Neural progenitor cell (in vitro differentiated cells): Measurements from ENCODE around the gene VTCN1.

Source experiments
- EZH2phosphoT487 ChIP-seq: fragments of 200-600 bp; sonication (generic); IDR thresholded peaks from 2 replicates; pipeline ENCODE4 v1.6.1; 2017; ENCODE audit warnings: antibody characterized with exemption
- TF ChIP-seq, protein P1 (sequence below): fragments of 200-600 bp; sonication (generic); IDR thresholded peaks from 2 replicates; pipeline ENCODE4 v1.5.1; 2017; ENCODE audit warnings: antibody characterized with exemption, mild to moderate bottlenecking

DNA sequence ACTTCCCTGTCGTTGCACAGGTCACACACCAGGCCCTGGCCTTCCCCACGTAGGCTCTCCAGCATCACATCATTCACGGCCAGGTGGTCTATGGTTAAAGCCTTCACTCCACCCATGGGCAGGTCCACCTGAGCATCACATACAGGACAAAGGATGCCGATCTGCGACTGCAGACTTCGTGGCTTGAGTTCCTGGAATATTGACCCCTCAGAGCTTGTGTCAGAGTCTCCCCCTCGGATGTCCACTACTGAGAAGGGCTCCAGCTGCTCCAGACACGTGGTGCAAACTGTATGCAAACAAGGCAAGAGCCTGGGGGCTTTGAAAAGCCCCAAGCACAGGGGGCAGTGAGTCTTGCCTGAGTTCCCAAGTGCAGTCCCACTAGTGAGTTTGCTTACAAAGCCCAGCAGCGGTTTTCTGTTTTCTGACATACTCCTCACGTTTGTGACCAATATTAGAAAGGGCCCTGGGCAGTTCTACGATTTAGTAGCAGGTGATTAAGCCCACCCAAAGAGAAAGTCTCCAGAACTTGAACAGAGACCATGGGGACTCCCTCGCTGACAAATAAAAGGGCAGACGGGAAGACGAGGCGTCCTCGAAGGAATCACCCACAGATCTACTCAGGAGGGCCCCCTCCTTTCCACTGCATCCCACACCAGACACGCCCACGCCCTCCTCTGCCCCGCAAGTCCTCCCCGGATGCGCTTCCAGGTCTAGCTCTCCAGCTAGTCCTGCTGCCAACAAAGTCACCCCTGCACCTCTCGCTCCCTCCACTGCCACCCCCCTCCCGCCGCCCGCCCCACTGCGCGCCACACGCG is 89.7 kb downstream of the VTCN1 start:
- TF ChIP-seq, protein P1, sequence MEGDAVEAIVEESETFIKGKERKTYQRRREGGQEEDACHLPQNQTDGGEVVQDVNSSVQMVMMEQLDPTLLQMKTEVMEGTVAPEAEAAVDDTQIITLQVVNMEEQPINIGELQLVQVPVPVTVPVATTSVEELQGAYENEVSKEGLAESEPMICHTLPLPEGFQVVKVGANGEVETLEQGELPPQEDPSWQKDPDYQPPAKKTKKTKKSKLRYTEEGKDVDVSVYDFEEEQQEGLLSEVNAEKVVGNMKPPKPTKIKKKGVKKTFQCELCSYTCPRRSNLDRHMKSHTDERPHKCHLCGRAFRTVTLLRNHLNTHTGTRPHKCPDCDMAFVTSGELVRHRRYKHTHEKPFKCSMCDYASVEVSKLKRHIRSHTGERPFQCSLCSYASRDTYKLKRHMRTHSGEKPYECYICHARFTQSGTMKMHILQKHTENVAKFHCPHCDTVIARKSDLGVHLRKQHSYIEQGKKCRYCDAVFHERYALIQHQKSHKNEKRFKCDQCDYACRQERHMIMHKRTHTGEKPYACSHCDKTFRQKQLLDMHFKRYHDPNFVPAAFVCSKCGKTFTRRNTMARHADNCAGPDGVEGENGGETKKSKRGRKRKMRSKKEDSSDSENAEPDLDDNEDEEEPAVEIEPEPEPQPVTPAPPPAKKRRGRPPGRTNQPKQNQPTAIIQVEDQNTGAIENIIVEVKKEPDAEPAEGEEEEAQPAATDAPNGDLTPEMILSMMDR: no peak
- no peak for TF ChIP-seq EZH2phosphoT487
